Right atrium auricular region (tissue), 2 donors: ENCODE results near the gene MFGE8. TPM values are rescaled to one million over a fixed set of nuclear protein-coding genes. Genes with fewer than 3 reads are reported as not detected.
A peak's percentile ranks its signal among the peaks of the same experiment; 100 is the strongest.

Source experiments
- DNase-seq: peaks from one replicate; pipeline ENCODE4 v3.0.0-alpha.2; 2019; ENCODE audit warnings: low spot score
- H3K27ac ChIP-seq, 2 donors: fragments of 200-600 bp; sonication (generic); 1 replicate in 1 of 2; 2 replicates in 1 of 2; pipeline ENCODE4 v1.5.1; 2016 to 2019
- H3K27me3 ChIP-seq, 2 donors: fragments of 200-600 bp; sonication (generic); one replicate each; pipeline versions ENCODE4 v1.5.1 to v1.6.0; 2017 to 2019
- H3K36me3 ChIP-seq: fragments of 200-600 bp; sonication (generic); one replicate; pipeline ENCODE4 v1.5.1; 2016
- H3K4me1 ChIP-seq, 2 donors: fragments of 200-600 bp; sonication (generic); one replicate each; pipeline versions ENCODE4 v1.5.1 to v1.6.0; 2017 to 2019
- H3K4me3 ChIP-seq, 2 donors: fragments of 200-600 bp; sonication (generic); 1 replicate in 1 of 2; 2 replicates in 1 of 2; pipeline ENCODE4 v1.5.1; 2017 to 2019; ENCODE audit warnings: mild to moderate bottlenecking in 1 of 2, moderate library complexity in 1 of 2
- H3K9me3 ChIP-seq, 2 donors: fragments of 200-600 bp; sonication (generic); one replicate each; pipeline ENCODE4 v1.5.1; 2019
- total RNA-seq, 2 donors: library from RNA; depleted of rRNA; stranded (reverse); fragments of >200 nt; gene quantifications; one replicate each; pipeline ENCODE4 v1.1.0, GENCODE V29; 2016
- TF ChIP-seq, protein P1 (sequence below), 2 donors: fragments of 200-600 bp; sonication (generic); IDR thresholded peaks; one replicate each; pipeline ENCODE4 v1.5.1; 2019; ENCODE audit warnings: antibody characterized with exemption in 2 of 2

The MFGE8 gene
- total RNA-seq, 2 donors from 2014 or later: 341 to 552 TPM

DNA sequence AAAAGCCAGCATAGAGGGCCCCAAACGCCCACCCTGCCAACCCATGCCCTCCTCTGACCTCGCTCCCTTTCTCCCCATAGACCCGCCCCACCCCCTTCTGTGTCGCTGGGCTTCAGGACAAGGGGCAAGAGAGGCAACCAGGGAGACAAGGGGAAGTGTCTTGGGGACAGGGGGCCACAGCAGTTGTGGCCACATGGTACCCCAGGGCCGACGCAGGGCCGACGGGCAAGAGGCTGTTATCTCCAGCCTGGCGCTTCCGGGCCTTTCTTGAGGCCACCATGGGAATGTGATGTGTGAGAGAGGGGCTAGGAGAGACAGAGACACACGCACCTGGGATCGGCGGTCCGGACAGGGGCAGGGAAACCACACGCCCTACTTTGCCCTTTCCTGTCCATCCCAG, 14.4 kb downstream of the MFGE8 start:
- no peak overlapping the region for H3K4me3 ChIP-seq
- peaks cover 51% of the 10 kb centered on the region for H3K36me3 ChIP-seq
- H3K27ac ChIP-seq: peak overlapping the region; percentile 79
- H3K27me3 ChIP-seq: no peaks in the 10 kb centered on the region
- no peaks in the 10 kb centered on the region for H3K9me3 ChIP-seq
- TF ChIP-seq, protein P1, sequence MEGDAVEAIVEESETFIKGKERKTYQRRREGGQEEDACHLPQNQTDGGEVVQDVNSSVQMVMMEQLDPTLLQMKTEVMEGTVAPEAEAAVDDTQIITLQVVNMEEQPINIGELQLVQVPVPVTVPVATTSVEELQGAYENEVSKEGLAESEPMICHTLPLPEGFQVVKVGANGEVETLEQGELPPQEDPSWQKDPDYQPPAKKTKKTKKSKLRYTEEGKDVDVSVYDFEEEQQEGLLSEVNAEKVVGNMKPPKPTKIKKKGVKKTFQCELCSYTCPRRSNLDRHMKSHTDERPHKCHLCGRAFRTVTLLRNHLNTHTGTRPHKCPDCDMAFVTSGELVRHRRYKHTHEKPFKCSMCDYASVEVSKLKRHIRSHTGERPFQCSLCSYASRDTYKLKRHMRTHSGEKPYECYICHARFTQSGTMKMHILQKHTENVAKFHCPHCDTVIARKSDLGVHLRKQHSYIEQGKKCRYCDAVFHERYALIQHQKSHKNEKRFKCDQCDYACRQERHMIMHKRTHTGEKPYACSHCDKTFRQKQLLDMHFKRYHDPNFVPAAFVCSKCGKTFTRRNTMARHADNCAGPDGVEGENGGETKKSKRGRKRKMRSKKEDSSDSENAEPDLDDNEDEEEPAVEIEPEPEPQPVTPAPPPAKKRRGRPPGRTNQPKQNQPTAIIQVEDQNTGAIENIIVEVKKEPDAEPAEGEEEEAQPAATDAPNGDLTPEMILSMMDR (IDR thresholded peaks at IDR 0.05): no peak
- peaks cover 0 to 67% of the 10 kb centered on the region in 2 donors for H3K4me1 ChIP-seq
- DNase-seq: no peak

DNA sequence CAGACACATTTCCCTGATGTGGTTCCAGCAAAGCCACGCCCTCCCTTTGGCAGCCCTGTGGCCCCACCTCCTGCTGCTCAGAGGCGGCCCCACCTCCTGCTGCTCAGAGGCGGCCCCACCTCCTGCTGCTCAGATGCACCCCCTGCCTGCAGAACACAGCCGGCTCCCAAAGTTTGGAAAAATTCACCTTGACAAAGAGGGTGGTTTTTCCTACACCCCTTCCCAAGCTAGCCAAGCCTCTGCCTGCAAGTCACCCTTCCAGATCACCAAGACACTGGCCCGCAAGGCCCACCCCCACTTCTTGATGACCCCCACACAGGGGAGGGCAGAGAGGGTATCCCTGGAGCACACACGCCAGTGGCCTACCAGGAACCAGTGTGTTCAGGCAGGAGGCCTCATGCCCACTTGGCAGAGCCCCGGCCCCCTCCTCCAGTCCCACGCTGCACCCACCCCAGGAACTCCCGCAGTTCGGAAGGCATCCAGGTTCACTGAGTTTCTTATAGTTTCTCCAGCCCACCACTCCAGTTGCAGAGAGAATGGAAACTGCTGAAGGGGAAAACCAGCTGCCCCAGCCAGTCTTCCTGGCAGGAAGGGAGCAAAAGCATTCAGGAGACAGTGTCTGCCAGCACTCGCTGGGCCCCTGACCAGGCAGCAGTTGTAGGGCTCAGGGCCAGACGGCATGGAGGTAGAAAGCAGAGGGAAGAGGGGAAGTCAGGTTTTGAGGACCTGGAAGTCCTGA, 15.6 kb downstream of the MFGE8 start:
- H3K4me1 ChIP-seq: peaks cover 0 to 67% of the 10 kb centered on the region in 2 donors

DNA sequence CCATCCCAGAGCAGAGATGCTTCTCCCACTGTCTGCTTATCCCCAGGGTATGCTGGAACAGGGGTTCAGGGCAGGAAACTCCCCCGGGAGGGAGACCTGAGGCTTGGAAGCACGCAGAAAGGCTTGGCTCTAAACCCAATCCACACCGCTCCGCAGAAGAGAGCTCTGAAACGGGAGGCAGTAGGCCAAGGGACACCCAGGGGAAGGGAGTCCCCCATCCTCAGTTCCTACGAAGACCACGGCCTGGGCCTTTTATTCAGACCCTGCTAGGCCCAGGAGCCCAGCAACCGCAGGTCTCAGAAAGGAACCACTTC, 16.1 kb downstream of the MFGE8 start:
- Histone ChIP-seq H3K27me3 (no peaks in the 10 kb centered on the region), H3K36me3 (peaks cover 35% of the 10 kb centered on the region), H3K9me3 (no peaks in the 10 kb centered on the region), H3K27ac (peak overlapping the region; percentile 79), H3K4me3 (no peak overlapping the region), H3K4me1 (peaks cover 0 to 67% of the 10 kb centered on the region in 2 donors)
- no peak for DNase-seq
- TF ChIP-seq, protein P1 (IDR thresholded peaks at IDR 0.05): no peak

More for the DNA sequence above, 15.6 kb downstream of the MFGE8 start:
- H3K4me3 ChIP-seq: no peak overlapping the region
- H3K9me3 ChIP-seq: no peaks in the 10 kb centered on the region
- peak overlapping the region; percentile 79 for H3K27ac ChIP-seq
- TF ChIP-seq, protein P1 (IDR thresholded peaks at IDR 0.05): peak; percentile 34 to 88
- peaks cover 40% of the 10 kb centered on the region for H3K36me3 ChIP-seq
- DNase-seq: peak; percentile 90
- H3K27me3 ChIP-seq: no peaks in the 10 kb centered on the region

DNA sequence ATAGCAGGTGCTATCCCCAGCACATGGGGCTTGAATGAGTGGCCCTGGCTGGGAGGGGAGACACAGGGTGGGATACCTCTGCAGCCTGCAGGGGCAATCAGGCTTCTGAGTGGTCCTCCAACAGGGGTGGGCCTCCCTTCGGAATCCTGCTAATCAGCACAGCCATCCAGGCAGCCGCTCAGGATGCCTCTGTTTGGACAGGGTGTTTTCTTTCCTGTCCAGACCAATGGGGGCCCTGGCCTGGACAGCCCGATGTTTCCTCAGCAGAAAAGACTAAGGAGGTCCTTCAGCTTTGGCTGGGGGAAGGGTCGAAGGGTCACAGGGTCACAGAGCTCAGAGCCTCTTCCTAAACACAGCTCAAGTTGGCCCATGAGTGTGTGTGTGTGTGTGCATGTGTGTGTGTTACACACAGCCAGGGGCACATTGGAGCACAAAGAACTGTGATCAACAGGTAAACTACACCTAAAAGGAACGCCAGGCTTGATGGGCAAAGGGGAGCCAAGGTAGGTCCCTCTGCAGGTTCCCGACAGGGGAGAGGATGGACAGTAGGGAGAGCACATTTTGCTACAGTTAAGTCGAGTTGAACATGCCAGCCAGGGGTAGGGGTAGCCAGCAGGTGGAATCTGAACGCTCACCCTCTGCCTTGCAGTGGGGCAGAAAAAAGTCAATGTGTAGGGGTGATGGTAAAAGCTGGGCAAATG, 16.7 kb downstream of the MFGE8 start:
- Histone ChIP-seq H3K9me3 (no peaks in the 10 kb centered on the region), H3K27ac (peak overlapping the region; percentile 79), H3K4me3 (no peak overlapping the region), H3K36me3 (peaks cover 29% of the 10 kb centered on the region), H3K27me3 (no peaks in the 10 kb centered on the region), H3K4me1 (peaks cover 0 to 63% of the 10 kb centered on the region in 2 donors)
- TF ChIP-seq, protein P1 (IDR thresholded peaks at IDR 0.05): no peak
- DNase-seq: no peak

DNA sequence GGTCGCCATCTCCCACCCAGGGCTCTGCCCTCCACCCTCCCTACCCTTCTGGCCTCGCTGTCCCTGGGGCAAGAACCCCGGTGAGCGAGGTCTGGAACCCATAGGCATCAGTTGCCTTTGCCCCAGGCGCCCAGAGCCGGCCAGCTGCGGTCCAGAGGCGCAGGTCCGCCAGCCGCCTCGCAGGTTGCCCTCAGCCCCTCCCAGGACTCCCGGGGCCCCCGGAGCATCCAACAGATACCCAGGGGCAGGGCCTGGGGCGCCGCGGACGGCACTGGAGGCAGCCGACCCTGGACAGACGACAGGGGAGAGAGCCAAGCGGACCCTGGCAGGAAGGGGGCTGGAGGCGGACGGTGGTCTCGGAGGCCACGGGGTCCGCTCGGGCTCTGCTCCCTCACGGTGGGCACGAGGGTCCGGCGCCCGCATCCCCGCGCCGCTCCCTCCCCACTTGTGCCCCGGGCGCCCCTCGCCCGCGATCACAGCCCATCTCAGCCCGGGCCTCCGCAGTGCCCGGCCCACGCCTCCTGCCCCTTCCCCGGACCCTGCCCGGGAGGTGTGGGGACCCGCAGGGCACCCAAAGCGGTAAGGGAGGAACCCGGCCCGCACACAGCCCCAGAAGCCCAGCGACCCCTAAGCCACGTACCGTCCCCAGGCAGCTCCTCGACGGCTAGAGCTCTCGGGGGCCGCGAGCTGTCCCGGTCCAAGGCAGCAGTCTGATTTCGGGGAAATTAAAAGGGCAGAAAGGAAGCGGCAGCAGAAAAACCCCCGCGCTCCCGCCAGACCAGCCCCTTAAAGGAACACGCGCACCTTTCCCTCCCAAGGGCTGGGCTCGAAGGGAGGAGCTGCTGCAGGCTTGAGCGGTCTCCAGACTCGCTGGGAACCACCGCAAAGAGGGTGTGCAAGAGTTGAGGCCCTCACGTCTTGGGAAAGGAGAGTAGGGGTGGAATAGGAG, 18.1 kb downstream of the MFGE8 start, which contains the start of gene HAPLN3:
Gene HAPLN3 (minus strand): TSS at position 726 of the 949 bp plus-strand sequence. CDS start 8,246 bp downstream, outside the sequence.
- Histone ChIP-seq H3K4me1 (peaks cover 0 to 54% of the 10 kb centered on the region in 2 donors), H3K27me3 (no peaks in the 10 kb centered on the region), H3K9me3 (no peaks in the 10 kb centered on the region), H3K27ac (peak within 1 kb of the TSS; percentile 18 to 53), H3K36me3 (peaks cover 15% of the 10 kb centered on the region), H3K4me3 (peak within 1 kb of the TSS; percentile 39 to 60)
- no peak for DNase-seq
- TF ChIP-seq, protein P1 (IDR thresholded peaks at IDR 0.05): no peak
